ENCODE results near the gene SLC6A17.

The SLC6A17 gene

DNA sequence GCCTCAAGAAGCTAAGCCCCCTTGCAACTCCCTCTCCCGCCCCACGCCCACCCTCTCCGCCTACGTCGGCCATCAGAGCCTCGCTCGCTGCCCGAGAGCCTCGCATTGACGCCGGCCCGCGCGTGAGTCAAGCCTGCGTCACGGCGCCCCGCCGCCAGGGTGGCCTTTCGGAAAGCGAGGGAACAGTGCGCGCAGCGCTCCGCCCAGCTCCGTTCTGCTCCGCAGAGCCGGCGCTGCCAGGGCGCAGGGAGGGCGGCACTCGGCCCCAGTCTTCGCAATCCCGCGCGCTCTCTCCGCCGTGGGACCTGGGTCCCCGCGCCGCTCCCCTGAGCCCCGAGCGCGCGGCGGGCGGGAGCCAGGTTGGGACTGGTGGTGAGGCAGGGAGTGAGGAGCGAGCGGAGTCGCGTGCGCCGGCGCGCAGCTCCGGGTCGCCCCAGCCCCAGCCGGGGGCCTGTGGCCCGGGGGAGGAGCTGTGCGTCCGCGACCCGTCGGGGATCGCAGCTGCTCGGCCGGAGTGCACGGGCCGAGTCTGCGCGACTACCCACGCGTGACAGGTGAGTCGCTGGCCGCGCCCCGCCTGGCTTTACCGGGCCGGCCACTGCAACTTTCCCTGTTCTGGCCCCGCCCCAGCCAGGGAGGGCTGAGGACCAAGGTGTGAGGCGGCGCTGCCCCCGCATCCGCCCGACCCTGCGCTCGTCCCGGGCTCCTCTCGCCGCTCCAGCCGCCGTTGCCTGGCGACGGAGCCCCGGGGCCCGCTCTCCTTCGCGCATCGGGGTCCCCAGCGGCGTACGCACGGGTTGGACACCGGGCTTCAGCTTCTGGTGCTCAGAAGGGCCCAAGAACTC lies at the start of gene SLC6A17:
SLC6A17 (plus strand) TSS at position 165 of the 845 bp plus-strand sequence. CDS start 16,436 bp downstream, outside the sequence.
- no peak for DNase-seq

DNA sequence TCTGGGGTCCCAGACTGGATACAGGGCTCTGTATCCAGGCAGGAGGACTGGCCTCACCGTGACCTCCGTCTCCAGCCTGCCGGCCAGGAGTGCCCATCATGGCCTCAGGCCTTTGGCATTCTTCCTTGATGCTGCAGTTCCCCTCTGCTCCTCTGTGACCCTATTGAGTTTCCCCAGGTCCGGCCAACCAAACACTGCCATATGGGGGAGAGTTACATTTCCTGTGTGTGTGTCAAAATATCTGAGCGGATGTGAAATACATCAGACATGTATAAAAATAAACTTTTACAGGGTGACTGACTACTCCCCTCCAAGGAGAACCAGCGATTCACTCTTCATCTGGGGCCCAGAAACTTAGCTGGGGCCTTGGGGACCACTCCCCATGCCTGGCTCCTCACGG lies 48.2 kb upstream of the SLC6A17 start:
- no peak for DNase-seq

DNA sequence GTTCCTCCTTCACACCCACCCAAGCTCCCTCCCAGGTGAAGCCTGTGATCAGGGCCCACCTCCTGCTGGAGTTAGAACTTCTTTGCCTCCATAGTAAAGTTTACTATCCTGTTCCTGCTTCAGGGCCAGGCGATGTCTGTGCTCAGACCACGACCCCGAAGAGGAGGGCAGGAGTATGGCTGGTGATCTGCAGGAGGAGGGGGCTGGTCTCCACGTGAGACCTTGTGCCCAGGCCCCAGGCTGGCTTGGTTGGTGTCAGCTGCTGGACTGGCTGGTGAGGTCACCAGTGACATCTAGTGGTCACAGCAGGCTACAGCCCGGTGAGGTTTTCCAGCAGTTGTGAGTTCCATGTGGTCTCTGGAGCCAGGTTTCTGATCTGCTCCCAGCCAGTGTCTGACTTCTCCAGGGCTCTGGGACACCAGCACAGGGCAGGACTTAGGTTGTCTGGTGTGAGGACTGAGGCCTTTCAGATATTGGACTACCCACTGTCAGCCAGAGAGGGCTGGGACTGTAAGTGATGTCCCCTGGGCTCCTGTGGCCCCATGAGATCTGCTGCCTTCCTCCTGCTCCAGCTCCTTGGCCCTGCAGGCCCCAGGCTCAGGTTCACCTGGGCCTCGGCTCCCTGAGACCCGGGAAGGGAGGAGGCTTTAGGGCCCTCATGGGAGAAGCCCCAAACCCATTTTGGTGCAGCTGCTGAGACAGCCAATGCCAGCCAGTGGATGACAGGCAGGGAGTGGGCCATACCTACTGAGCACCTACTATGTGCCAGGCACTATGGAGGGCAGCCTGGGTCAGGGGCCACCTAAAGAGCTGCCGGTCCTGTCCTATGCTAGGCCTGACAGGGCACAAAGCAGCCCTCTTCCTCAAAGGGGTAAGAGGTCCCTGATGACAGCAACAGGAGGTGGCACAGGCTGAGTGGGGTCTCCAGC lies 44.0 kb upstream of the SLC6A17 start:
- DNase-seq = peak; percentile 27

DNA sequence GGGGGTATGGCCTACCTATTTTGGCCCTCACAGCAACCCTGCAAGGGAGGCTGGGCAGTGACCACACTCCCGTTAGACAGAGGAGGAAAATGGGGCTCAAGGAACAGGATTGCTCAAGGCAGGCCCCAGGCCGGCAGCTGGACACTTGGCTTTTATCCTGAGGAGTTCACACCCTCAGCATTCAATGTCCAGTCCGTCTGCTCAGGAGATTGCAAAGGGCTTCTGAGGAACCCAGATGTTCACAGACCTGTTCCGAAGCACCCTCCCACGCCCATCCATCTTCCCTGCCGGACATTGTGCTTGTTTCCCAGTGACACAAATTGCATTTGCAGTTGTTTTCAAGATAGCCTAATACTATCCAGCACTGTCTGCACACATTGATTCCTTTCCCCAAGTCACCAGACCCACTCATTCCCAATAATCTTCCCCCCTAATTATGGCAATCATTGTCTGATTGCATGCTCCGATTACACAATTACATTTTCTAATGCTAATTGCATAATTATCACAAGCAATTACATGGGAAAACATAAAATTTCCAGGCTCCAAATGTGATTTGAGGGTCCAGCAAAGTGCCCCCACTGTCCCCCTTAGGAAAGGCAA lies 42.3 kb upstream of the SLC6A17 start:
- no peak for DNase-seq

DNA sequence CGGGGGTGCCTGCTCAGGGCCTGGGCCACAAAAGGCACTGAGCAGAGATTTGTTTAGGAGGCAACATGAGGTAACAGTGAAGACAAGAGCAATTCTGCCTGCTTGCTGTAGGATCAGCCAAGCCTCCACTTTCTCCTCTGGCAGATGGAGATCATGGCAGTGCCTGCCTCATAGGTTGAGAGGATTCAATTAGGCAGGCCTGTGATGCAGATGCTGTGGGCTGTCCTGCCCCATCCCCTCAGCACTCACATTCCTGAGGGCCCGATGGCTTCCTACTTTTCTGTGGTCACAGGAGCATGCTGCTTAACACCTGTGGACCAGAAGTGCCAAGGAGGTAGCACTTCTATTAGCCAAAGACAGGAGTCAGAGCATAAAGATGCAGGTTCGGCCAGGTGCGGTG lies 39.2 kb upstream of the SLC6A17 start:
- DNase-seq = no peak

DNA sequence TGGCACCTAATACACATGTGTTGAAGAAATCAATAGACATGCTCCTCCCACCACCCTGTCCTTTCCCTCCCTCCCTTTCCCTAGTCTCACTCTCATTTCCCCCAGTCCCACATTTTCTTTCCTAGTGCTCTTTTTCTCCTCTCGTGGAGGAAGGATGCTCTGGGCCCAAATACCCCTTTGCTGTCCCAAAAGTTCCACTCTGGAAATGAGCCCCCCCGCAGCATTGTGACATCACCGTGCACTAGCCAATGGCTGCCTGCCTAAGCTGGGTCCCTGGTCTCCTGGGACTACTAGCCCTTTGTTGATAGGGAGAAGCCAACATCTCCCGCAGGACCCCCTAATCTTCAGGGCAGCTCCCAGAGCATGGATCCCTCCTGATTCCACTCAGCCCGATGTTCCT lies 38.2 kb upstream of the SLC6A17 start, which contains the start of gene UBL4B:
UBL4B (plus strand) TSS at position 301 of the 400 bp plus-strand sequence; CDS start at position 393, 92 bp downstream.
- no peak for DNase-seq

DNA sequence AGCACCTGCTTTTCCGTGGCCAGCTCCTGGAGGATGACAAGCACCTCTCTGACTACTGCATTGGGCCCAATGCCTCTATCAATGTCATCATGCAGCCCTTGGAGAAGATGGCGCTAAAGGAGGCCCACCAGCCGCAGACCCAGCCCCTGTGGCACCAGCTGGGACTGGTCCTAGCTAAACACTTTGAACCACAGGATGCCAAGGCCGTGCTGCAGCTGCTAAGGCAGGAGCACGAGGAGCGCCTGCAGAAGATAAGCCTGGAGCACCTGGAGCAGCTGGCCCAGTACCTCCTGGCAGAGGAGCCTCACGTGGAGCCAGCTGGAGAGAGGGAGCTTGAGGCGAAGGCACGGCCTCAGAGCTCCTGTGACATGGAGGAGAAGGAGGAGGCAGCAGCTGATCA lies 37.6 kb upstream of the SLC6A17 start:
- no peak for DNase-seq

DNA sequence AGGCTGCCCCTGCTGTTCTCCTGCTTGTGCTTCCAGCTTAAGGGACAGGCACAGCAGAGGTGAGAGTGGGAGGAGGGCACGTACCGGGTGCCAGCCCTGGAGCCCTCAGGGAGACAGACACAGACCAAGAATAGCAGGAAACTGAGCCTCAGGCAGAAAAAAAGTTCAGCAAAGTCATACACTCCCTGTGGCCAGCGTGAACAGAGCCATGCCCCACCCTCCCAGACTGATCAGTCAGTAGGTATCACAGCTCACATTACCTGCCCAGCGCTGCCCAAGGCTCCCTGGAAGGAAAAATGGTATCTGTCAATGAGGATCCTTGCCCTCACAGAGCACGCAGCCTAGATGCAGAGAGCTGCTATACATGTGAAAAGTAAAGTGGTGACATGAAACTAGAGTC lies 36.7 kb upstream of the SLC6A17 start:
- no peak for DNase-seq

DNA sequence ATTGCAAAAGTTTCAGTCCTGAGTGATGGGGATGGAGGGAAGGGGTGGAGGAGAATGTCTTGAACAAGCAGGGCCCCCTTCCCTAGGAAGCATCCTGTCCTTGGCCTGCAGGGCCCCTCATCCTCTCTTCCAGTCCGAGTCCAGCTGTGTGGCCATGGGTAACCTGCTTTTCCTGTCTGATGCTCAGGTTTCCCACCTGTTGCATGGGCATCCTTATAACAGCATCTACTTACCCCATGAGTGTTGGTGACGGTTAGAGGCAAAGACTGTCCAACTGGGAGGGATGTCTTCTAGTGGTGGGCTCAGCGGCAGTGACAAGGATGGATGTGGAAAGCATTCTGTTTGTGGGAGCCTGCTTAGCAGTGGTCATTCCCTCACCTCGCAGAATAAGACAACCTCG lies 36.1 kb upstream of the SLC6A17 start:
- DNase-seq = no peak

DNA sequence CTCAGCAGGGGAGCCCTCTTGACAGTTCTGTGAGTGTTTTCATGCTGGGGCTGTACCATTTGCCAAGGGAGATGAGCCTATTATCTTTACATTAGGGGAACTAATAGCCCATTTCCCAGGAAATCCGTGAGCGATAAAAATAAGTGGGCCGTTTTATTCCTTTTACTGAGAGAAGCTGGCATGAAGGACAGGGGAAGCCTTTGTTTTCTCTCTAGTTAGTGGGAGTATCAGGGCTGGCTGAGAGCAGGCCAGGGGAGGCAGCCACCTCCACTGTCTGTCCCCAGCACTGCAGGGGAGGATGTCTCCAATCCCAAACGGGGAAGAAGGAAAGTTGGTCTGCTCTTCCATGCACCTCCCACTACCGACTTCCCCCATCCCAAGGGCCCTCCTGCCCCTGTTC lies 35.5 kb upstream of the SLC6A17 start:
- no peak for DNase-seq

DNA sequence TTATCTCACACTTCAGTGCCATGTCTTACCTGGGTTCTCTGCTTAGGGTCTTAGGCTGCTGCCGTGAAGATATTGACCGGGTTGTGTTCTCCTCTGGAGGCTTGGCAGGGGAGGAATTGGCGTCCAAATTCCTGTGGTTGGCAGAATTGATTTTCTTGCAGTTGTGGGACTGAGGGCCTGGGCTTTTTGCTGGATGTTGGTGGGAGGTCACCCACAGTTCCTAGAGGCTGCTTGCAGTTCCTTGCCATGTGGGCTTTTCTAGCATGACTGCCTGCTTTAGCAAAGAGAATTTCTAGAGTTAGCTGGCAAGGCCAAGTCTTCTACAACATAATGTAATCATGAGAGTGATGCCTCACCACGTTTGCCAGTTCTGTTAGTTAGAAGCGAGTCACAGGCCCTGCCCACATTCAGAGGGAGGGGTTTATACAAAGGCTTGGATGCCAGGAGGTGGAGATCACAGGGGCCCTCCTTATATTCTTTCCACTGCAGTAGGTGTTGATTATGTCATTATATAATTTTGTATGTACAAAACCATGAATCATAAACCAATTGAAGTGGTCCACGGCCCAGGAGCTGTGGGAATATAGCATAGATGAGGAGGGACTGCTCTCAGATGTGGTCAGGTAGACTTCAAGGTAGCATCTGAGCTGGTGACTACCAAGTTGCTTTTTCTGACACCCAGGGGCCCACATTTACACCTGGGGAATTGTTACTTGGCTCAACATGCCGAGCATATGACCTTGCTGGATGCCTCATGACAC lies 31.5 kb upstream of the SLC6A17 start:
- DNase-seq = no peak

DNA sequence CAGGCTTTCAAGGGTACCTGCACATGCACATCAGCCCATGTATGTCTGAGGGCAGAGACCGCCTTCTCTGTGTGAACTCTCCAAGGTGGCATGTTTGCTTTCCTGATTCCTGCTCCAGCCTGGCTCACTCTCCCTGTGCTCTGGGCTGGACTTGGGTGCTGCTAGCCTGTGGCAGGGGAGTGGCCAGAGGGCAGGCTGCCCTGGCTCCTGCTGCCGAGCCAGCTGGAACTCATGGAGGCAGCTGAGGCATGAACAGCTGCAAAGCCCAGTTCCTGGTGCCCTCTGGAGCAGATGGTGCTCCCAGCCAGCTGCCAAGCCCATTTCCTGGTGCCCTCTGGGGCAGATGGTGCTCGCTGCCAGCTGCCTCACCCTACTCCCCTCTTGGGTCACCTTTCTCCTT lies 30.5 kb upstream of the SLC6A17 start:
- DNase-seq = no peak

DNA sequence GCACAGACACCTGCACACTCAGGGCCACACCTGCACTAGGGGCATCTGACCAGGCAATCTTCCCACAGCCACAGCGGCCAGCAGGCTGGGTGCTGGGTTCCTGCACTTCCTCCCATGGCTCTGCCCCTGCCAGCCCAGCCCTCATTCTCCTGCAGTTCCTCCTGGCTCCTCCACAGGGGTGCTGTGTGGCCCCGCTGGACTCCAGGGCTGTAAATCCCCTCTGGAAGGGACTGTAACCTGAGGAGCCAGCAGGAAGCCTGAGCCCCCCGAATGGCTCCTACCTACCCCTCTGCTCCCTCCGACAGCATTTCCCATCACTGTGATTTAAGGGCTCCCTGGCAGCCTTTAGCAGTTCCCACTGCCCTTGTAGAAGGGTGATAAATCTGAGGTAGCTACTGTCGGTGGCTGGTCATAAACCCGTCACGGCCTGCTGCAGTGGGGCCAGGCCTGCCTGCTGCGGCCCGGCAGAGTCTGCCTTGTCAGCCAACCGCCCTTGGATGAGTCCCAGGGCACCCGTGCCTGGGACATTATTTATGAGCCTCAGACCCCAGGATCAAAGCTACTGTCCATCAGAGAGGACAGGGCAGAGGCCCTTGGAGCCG lies 29.2 kb upstream of the SLC6A17 start:
- DNase-seq = no peak

DNA sequence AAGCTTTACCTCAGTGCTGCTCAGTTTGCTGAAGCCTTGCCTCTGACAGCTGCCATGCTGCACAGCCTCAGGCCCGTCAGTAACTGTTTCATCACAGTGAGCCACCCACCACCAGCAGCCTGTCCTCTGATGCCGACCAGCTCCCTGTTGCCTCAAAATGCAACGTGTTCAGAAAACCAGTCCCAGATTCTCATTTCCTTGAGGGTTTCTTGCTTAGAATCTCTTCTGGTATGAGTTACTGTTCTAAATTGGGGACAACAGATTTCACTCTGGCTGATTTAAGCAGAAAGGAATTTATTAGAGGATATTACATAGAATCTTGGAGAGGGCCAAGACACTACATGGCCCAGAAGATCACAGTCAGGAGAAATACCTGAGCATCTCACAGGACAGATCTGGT lies 27.1 kb upstream of the SLC6A17 start:
- no peak for DNase-seq

DNA sequence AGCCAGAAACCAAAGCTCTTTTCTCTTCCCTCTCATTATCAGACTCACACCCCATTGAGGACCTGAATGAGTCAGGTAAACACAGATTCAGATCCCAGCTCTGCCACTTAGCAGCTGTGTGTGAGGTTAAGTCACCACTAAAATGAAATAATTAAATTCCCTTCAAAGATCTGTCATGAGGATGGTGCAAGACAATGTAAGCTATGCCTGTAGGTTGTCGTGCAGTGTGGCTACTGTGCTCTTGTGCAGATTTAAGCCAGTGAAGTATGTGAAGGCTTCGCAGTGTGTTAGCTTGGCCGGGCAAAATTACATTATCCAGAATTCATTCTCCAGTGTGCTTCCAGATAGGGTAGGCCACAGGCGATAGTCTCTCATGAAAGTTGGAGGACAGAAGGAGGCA lies 24.5 kb upstream of the SLC6A17 start:
- no peak for DNase-seq

DNA sequence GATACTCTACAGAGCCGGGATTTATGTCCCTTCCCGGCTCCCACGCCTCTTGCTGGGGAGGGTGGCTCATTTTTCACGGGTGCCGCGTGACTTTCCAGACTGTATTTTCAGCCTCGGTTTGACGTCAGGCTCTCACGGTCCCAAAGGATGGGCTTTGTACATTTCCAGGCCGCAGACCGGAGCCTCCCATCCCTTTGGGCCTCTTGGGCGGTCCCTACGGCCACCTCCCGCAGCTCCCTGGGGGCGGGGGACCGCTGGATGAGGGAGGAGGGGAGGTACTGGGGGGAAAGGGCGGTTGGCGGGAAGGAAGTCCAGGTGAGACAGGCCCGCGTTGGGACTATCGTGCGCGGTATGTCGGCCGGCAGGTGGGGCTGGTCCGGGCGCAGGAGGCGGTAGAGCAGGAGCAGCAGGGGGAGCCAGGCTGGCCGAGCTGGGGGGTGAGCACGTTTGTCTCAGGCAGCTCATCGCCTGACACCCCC lies 20.1 kb upstream of the SLC6A17 start:
- DNase-seq = no peak

DNA sequence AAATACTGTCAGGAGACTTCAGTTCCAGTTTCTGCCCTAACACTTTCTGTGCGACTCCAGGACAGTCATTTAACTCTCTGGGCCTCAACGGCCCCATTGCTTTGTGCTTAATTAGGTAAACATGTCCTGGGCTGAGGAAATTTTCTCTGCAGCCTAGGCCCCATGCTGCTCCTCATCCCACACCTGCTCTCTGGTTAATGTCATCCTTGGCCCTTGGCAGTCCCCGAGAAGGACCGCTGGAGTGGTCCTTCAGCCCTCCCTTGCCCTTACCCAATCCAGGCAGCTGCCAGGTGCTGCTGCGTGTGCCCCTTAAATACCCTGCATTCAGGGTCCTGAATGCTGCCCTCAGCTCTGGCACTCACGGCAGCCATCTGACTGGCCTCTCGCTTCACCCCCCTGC lies 19.3 kb upstream of the SLC6A17 start:
- DNase-seq = no peak

DNA sequence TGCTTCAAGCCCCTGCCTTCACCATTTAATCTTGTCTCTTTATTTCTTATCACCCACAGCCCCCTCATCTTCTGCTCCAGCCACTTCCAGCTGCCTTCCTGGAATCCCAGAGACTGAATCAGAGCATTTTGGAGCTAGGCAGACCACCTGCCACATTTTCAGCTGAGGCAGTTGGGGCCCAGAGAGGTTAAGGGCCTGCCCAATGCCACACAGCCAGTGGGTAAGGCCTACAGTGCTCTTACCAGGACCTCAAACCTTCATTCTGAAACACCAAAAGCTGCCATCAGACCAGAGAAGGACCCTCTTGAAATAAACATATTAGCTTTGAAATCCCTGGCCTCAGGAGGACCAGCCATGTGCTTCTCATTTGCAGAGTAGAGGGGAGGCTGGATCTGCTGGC lies 17.6 kb upstream of the SLC6A17 start:
- no peak for DNase-seq

DNA sequence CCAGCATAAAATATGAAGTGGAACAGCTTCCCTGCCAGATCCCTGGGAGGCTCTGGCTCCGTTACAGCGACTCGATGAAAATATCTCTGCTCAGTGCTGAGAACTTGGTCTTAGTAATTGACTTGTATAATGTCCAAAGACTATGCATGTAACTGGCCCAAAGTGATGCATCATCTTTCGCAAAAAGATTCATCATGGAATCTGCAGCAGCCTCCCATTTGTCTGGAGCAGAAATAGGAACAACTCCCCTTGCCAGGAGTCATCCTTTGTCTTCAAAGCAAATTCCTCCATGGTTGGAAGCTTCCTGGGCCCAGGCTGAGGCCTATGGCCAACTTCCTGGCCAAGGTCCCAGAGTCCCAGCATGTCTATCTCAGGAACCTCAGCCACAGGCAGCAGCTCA lies 16.9 kb upstream of the SLC6A17 start:
- no peak for DNase-seq

DNA sequence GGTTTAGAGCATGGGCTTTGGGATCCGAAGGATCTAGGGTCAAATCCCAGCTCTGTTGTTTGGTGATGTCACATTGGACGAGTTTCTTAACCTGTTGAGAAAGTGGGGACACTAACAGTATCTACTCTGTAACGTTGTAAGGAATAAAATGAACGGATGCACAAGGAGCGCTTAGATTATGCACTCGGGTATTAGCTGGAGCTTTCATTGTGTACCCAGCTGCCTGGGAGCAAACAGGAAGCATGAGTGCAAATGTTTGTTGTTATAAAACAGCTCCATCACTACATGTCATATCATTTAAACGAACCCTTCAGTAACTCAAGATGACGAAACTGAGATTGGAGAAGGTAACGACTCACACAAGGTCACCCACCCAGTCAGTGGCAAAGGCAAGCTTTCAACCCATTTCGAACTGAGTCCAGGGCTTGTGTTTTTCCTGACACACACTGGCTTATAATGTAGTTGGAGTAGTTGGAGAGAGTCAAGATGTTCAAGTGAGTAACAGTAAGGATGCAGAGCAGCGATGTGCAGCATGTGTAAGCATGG lies 16.2 kb upstream of the SLC6A17 start:
- DNase-seq = no peak

DNA sequence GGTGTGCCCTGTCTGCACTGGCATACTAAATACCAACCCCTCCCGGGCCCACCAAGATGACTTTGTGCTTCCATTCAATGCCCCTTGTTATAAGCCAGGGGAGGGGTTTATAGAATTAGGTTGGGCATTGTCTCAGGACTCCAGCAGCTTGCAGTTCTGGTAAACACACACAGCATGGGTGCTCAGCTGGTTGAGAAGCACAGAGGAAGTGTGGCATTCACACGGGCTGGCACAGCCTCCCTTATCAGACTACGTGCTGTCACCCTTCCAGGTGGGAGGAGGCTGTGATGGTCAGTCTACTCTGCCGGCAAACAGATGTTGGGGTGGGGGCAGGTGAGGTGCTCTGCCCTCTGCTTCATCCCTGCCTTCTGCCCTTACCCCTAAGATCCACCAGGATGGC lies 15.0 kb upstream of the SLC6A17 start:
- DNase-seq = no peak

DNA sequence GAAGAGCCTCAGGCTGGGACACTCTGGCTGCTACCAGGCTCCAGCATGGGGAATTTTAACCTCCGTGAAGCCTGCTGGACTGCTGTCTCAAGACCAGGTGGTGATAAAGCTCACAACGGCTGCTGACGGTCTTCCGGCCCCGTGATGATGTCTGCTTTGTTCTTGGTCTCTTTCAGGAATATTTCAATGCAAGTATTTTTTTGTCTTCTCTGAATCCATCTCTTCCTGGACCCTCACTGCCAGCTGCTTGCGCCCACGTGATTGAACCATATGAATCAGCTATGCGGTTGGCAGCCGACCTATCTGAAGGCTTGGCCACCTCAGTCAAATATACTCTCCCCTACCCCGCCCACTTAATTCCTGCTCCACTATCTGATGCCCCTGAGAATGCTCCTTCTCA lies 14.6 kb upstream of the SLC6A17 start:
- DNase-seq = no peak

Data from activated T-cell treated with anti-CD3 and anti-CD28 coated beads for 4 hours (primary cell).